NCI-H460 (cell line): ENCODE measurements around the gene TAS2R13. TPM values are rescaled to one million over a fixed set of nuclear protein-coding genes. Genes with fewer than 3 reads are reported as not detected.

ENCODE experiments used
- DNase-seq: peaks from one replicate; pipeline ENCODE4 v3.0.0-alpha.2; 2016; ENCODE audit warnings: low read depth; ENCODE audit errors: extremely low read depth
- polyA plus RNA-seq: library from polyadenylated mRNA; depleted of rRNA; stranded (reverse); fragments of >200 nt; gene quantifications from 2 replicates; pipeline ENCODE4 v1.2.3, GENCODE V29; 2014; cell fraction: nucleus; rRNA removed
- total RNA-seq: library from RNA; depleted of rRNA; stranded (reverse); fragments of >200 nt; shearing (Covaris generic); gene quantifications from 2 replicates; pipeline ENCODE4 v1.2.3, GENCODE V29; 2014; rRNA removed

Gene TAS2R13, protein sequence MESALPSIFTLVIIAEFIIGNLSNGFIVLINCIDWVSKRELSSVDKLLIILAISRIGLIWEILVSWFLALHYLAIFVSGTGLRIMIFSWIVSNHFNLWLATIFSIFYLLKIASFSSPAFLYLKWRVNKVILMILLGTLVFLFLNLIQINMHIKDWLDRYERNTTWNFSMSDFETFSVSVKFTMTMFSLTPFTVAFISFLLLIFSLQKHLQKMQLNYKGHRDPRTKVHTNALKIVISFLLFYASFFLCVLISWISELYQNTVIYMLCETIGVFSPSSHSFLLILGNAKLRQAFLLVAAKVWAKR
- 0.35 and 0.87 TPM in 2 replicates for total RNA-seq
- polyA plus RNA-seq: not detected in 2 replicates

DNA sequence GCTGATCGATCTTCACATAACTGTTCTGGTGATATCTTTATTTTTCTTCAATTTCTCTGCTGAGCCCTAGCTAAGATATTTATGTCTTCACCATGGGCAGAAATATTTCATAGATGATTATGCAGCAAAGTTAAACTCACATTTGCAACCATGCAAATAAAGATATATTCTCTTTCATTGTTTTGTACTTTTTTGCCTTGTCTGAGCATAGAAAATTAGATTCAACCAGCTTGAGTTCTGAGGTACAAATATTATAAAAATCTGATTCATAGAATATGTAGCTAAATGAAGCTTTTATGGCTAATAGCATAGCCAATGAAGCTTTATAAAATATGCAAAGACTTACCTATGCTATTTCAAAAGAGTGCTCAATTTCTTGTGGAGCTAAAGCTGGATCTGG lies at the start of gene TAS2R13:
Gene TAS2R13, minus strand, starts transcription at position 101 of the 400 bp plus-strand sequence. CDS start 264 bp downstream, outside the sequence.
- DNase-seq: no peak

DNA sequence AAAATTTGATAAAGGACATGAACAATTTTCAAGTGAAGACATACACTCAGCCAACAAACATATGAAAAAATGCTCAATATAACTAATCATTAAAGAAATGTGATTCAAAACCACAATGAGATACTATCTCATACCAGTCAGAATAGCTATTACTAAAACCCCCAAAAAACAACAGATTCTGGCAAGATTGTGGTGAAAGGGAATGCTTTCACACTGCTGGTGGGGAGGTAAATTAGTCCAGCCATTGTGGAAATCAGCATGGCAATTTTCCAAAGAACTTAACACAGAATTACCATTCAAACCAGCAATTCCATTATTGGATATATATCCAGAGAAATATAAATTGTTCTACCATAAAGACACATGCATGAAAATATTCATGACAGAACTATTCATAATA lies 48.4 kb upstream of the TAS2R13 start:
- DNase-seq: no peak

DNA sequence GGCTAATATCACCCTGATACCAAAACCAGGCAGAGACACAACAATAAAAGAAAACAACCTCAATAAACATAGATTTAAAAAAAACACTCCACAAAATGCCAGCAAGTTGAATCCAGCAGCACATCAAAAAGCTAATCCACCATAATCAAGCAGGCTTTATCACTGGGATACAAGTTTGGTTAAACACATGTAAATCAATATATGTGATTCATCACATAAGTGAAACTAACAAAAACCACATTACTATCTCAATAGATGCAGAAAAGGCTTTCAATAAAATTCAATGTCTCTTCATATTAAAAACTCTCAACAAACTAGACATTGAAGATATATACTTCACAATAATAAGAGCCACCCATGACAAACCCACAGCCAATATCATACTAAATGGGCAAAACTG lies 46.7 kb upstream of the TAS2R13 start:
- no peak for DNase-seq

DNA sequence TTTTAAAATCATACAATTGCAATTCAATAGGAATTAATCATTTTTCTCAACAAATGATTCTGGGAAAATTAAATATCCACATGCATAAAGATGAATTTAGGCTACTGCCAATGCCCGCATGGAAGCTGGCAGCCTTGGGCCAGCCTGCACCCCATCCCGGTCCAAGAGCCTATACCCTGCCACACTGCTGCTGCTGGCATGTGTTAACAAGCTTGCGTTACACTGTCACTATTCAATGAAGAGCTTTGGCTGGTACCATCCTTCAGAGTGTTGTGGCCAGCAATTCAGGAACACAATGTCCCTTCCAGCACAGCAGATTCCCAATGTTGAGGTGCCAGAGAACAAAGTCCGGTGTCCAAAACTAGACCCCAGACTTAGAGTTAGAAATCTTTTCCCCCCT lies 43.3 kb upstream of the TAS2R13 start:
- DNase-seq: no peak

DNA sequence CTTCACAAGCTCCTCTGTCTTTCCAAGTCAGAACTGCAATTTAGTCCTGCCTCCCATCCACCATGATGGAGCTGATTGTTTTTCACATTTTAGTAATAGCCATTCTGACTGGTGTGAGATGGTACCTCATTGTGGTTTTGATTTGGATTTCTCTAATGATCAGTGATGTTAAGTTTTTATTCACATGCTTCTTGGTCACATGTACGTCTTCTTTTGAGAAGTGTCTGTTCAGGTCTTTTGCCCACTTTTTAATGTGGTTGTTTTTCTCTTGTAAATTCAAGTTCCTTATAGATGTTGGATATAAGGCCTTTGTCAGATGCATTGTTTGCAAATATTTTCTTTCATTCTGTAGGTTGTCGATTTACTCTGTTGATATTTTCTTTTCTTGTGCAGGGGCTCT lies 33.8 kb upstream of the TAS2R13 start:
- DNase-seq: no peak

DNA sequence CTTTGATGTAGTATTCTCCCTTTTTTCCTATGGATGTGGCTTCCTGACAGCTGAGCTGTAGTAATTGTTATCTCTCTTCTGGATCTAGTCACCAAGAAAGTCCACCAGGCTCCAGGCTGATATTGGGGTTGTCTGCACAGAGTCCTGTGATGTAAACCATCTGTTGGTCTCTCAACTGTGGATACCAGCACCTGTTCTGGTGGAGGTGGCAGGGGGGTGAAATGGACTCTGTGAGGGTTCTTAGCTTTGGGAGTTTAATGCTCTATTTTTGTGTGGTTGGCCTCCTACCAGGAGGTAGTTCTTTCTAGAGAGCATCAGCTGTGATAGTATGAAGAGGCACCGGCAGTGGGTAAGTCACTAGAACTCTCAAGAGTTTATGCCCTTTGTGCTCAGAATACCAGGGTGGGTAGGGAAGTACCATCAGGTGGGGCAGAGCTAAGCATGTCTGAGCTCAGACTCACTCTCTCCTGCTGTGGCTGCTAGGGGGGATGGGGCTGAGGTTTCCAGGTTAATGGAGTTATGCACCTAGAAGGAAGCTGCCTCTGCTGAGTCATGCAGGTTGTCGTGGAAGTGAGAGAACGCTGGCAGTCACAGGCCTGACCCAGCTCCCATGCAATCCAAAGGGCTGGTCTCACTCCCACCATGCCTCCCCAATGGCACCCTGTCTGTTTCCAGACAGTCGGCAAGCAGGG lies 32.7 kb upstream of the TAS2R13 start:
- DNase-seq: no peak

DNA sequence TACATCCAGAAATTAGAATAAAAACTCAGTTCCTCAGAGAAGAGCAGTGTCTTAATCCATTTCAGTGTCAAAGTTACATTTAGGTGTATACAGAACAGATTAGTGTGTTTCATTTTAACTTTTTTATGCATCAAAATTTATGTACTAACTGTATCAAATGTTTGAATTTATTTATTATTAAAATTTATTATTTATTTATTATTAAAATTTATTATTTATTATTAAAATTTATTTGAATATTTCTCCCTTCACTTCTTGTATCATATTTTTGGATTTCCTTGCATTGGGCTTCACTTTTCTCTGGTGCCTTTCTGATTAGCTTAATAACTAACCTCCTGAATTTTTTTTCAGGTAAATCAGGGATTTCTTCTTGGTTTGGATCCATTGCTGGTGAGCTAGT lies 32.0 kb upstream of the TAS2R13 start:
- no peak for DNase-seq

DNA sequence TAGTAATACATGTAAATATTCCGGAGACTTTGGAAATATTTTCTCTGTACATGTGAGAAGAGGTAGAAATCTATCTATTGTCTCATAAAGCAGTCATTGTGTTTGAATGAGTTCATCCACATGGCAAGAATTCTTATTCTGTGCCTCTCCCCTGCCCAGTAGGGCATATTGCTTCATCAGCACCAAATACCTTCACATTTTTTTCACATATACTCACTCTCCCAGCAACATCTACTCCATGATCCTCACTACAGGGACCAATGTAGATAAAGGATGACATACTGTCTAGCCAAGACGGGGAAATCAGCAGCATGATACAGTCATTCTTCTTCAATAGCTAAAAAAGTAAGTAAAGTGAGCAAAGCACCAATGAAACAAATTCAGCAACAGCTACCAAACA lies 31.0 kb upstream of the TAS2R13 start:
- no peak for DNase-seq

DNA sequence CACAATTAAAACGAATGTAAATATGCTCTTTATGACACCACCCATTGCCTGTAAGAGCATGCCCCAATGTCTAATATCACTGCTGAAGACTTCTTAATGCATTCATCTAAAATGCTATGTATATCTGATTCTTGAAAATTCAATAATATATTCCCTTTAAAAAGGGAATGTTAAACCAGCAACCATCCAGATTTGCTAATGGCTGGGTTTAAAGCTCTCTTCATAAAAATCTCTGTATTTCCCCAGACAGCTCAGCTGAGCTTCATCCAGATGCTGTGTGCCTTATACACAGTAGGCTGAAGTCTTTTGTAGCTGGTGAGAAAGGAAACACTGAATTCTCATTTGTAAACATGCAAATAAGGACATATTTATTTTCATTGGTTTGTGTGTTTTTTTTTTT lies 29.8 kb upstream of the TAS2R13 start, which contains the start of gene TAS2R14:
Gene TAS2R14, minus strand, starts transcription at position 101 of the 400 bp plus-strand sequence. Its CDS starts 56 bp downstream, at position 45.
- no peak for DNase-seq

DNA sequence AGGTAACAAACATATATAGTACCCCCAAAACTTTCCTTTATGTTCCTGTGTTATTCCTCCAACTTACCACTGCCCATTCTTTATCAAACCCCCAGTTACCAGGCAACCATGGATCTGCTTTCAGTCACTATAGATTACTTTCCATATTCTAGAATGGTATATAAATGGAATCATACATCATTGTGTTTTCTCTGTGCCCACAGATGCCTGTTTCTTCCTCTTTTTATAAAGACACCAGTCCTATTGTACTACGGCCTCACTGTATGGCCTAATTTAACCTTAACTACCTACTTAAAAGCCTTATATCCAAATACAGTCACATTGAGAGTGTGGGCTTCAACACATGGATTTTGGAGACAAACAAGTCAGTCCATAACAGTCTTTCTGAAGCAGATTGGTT lies 27.1 kb upstream of the TAS2R13 start:
- DNase-seq: no peak

DNA sequence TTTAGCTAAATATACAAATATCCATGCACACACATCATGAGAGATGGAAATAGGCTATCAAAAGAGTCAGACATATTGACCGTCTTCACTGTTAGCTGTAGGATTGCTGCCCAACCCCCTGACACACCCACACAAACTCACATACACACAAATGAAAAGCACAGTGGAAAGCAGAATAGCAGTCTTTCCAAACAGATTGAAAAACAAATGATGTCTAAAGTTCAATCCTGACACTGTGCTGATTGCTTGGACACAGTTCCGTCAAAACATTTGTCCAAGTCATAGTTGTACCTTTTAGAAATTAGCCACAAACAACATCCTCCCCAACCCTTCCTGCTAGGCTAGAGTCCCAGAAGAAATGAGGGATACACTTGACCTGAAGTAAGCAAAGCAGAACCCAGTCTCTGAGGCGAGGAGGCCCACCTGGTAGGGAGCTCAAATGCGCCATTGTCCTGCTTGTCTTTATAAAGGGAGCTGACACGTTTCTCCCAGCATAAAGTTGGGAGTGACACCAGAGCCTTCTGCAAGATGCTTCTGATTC lies 19.5 kb upstream of the TAS2R13 start, which contains the start of gene PRH2:
Gene PRH2, plus strand, starts transcription at position 491 of the 541 bp plus-strand sequence. Its CDS starts 38 bp downstream, at position 529.
- DNase-seq: no peak

DNA sequence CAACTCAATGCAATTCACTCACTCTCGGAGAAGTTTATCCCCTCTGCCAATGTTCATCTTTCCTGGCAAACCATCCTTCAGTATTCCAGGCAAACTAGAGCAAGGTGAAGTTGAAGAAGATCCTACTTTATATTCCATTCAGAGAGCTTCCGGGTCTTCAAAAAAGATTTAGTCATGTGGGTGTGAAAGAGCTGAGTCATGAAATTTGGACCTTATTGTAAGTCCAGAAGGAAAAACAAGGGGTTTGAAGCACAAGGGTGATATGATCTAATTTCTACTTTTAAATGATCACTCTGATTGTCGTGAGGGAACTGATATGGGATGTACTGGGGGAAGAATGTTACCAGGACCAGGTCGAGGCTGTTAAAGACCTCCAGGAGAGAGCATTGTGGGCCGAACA lies 16.9 kb upstream of the TAS2R13 start:
- DNase-seq: no peak

DNA sequence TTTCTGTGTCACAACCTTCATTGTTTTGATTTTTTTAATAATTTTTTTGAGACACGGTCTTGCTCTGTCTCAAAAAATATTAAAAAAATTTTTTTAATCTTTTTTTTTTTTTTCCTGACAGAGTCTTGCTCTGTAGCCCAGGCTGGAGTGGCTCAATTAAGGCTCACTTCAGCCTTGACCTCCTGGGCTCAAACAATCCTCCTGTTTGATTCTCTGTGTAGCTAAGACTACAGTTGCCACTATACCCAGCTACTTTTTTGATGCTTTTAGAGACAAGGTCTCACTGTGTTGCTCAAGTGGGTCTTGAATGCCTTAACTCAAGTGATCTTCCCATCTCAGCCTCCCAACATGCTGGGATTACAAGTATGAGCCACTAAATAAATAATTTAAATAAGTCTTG lies 10.4 kb upstream of the TAS2R13 start:
- no peak for DNase-seq

DNA sequence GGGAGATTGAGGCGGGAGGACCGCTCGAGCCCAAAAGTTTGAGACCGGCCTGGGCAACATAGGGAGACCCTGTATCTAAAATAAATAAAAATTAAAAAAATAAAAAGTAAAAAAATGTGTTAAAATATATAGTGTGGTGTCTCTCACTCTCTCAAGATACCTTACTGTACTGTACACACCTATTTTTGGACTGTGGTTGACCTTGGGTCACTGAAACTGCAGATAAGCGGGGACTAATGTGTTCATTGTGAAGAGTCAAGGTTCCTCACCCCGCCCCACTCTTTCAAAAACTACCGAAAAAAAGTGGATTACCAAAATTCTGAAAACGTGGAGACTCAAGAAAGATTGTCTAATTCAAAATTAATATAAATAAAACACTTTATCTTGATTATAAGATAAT lies 1.0 kb upstream of the TAS2R13 start:
- no peak for DNase-seq

DNA sequence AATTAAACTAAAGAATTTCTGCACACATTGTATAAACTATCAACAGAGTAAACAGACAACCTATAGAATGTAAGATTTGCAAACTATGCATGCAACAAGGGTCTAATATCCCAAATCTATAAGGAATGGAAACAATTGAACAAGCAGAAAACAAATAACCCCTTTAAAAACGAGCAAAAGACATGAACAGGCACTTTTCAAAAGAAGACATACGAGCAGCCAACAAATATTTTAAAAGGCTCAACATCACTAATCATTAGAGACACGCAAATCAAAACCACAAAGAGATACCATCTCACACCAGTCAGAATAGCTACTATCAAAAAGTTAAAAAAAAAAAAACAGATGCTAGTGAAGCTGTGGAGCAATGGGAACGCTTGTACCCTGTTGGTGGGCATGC lies 4.7 kb downstream of the TAS2R13 start:
- DNase-seq: no peak

DNA sequence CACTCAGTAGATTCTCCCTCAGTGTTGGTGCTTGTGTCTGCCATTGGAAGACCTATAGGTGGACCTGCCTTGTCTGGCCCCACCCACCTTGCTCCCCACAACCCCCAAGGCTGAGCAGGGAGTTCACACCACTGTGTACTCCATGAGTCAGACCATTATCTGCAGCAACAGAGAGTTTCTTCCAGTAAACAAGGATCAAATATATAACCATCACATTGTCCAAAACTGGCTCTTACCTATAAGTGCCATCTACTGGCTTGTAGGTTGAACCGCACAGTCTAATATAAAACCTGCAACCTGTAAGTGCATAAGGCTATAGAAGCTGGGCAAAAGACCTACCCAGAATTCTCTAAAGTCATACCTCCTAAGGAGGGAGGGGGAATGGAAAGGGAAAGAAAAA lies 7.9 kb downstream of the TAS2R13 start:
- DNase-seq: no peak

DNA sequence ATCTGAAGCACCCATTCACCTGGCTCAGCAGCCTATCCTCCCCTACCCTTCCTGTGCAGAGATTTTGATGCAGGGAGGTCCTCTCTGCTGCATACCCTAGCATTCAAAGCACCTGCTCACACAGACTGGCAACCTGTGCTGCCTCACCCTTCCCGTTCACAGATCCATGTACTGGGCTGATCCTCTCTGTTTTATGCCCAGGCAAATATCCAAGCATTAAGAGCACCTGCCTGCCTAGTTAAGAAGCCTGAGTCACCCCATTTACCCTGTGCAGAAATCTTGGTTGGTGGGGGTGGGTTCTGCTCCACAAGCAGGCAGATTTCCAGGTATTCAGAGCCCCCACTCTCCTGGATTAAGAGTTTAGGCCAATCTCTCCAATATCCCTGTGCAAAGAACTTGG lies 8.4 kb downstream of the TAS2R13 start:
- DNase-seq: no peak

DNA sequence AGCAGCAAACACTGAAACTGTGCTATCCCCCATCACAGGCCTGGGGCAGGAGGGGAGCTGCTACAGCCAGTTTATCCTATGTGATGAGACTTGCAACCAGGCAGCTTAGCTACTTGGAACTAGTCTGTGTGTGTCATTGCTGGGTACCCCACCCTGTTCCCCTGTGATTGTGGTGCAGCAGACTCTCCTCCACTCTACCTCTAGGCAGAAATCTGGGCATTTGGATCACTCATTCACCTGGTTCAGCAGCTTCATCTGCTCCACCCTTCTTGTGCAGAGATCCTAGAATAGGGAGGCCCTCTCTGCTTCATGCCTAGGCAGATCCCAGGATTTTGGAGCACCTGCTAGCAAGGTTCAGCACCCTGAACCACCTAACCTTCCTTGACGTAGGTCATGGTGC lies 8.8 kb downstream of the TAS2R13 start:
- no peak for DNase-seq

DNA sequence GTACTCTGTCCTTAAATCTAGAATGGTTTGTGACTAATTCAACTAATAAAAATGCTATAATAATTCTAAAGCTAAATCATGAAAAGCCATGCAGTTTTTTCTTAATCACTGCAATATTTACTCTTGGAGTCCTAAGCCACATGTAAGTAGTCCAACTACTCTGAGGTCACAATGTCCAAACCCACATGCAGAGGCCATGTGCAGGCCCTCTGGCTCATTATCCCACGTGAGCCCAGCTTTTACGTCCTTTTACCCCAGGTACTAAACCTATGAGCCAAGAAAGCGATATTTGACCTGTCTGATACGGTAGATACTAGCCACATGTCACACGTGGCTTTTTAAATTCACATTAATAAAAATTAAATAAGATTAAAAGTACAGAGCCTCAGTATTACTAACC lies 12.5 kb downstream of the TAS2R13 start:
- DNase-seq: no peak

DNA sequence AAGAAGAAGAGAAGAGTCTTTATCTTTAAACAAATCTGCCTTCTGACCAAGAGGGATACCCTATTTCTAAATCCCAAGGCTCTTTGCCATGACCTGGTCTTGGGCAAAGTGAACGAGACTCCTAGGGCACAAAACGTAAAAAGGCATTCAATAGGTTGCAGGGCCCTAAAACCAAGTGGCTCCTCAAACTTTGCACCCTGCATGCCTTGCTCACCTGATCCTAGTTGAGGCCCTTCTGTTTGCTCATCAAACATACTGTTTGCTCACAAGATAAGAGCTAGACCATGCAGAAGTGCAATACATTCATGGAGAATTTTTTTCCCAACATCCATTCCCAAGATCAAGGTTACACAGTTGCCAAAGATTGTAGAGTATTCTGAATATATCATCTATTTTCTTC lies 17.4 kb downstream of the TAS2R13 start:
- DNase-seq: no peak

DNA sequence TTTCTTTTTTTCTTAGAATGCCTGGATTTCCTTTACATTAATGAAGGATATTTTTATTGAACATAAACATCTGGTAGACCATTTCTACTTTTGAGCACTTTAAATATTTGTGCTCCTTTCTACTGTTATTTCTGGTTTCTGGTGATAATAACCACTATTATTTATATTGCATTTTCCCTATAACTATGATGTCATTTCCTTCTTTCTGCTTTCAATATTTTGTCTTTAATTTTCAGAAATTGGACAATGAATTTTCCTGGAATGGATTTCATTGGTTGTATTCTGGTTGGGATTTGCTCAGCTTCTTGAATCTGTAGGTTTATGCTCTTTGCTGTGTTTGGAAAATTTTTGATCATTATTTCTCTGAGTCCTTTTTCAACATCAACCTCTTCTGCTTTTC lies 20.1 kb downstream of the TAS2R13 start:
- no peak for DNase-seq
